Measurements from ENCODE around the gene SLC27A3. TPM values are rescaled to one million over a fixed set of nuclear protein-coding genes. Genes with fewer than 3 reads are reported as not detected.

The SLC27A3 gene
- total and polyA plus RNA-seq, 2 of the 8 experiments (the other 6 are each of a cell fraction or from before 2014, with no cell fraction given) = 39.1 to 40.1 TPM

GRCh38 chr1:153805886-153806719 is 30.9 kb downstream of the SLC27A3 start:
- DNase-seq (ENCODE audit: low read depth in 1 of 2, low spot score in 2 of 2) (no peak), FAIRE-seq (no peak)
- Histone ChIP-seq H4K20me1 (replicated peaks in 1 of 2; ENCODE audit: control insufficient read depth in 1 of 2, insufficient read depth in 2 of 2, low read length in 2 of 2) (peaks cover 0 to 5% of the 10 kb centered on the region in 2 experiments), H2BK15ac (ENCODE audit: low read length) (no peak overlapping the region), H2AFZ (ENCODE audit: low read length) (no peak overlapping the region), H3K79me1 (ENCODE audit: low read depth, low read length) (0 out of 2 replicates have a peak, but pooled peaks cover 2% of the 10 kb centered on the region), H4K91ac (replicated peaks; ENCODE audit: insufficient read length, low read length) (no peak overlapping the region), H3K4me2 (ENCODE audit: insufficient read depth in 1 of 2, low read depth in 2 of 2, low read length in 2 of 2) (no peak overlapping the region), H2BK12ac (ENCODE audit: low read depth, low read length) (no peak overlapping the region), H3K9me3 (ENCODE audit: insufficient read depth in 2 of 2, low read depth in 1 of 2, low read length in 1 of 2) (no peaks in the 10 kb centered on the region), H2AK5ac (ENCODE audit: low read depth, low read length) (no peak overlapping the region), H4K5ac (ENCODE audit: insufficient read length, low read depth, low read length) (no peak overlapping the region), H3K18ac (ENCODE audit: extremely low read depth, low read length) (no peak overlapping the region), H3K14ac (ENCODE audit: insufficient read length) (no peak overlapping the region), H3K56ac (replicated peaks; ENCODE audit: insufficient read length, low read depth, low read length) (no peak overlapping the region), H3K23me2 (ENCODE audit: low read depth, low read length) (no peaks in the 10 kb centered on the region), H3K9ac (replicated peaks in 1 of 4; ENCODE audit: extremely low read depth in 1 of 4, low read depth in 3 of 4, low read length in 3 of 4) (no peak overlapping the region), H2BK20ac (ENCODE audit: low read length) (no peak overlapping the region), H3K27me3 (replicated peaks in 1 of 4; ENCODE audit: control insufficient read depth in 3 of 4, extremely low read depth in 1 of 4, insufficient read depth in 3 of 4, low read length in 3 of 4) (no peaks in the 10 kb centered on the region), H3K27ac (ENCODE audit: low read depth, low read length) (no peak overlapping the region), H3K4ac (replicated peaks; ENCODE audit: insufficient read length, low read depth, low read length) (no peak overlapping the region), H3K23ac (ENCODE audit: insufficient read length) (no peak overlapping the region), H4K8ac (ENCODE audit: extremely low read depth, insufficient read depth, low read length) (no peak overlapping the region), H3K4me1 (replicated peaks in 1 of 4; ENCODE audit: control insufficient read depth in 3 of 4, insufficient read depth in 4 of 4, low read length in 3 of 4) (no peaks in the 10 kb centered on the region), H2BK120ac (replicated peaks; ENCODE audit: low read depth, low read length) (no peak overlapping the region), H3K4me3 (ENCODE audit: extremely low read depth in 1 of 4, insufficient read depth in 2 of 4, low read depth in 3 of 4, low read length in 4 of 4) (no peak overlapping the region), H3K36me3 (ENCODE audit: control insufficient read depth in 2 of 4, insufficient read depth in 4 of 4, low read length in 3 of 4) (peaks cover 3 to 23% (median 18%) of the 10 kb centered on the region in 4 experiments; a peak in 7 of 8 replicates), H3K79me2 (ENCODE audit: control insufficient read depth in 1 of 2, insufficient read depth in 2 of 2, low read length in 2 of 2) (no peaks in the 10 kb centered on the region), H2BK5ac (ENCODE audit: low read depth, low read length) (no peak overlapping the region)
- POLR2A ChIA-PET (ENCODE audit: partially characterized antibody) = interaction anchor here (0.8 to 15.1 kb wide), 6 partner anchors 10 to 187 kb away, joined by 3 to 153 read pairs (median 4); partner anchors contain the start of genes CREB3L4 and RPS27
- CTCF ChIA-PET (ENCODE audit: partially characterized antibody) = interaction anchor here (0.7 to 3.2 kb wide), 9 partner anchors 8 to 1843 kb away, joined by 3 to 16 read pairs (median 3); no protein-coding TSS in a partner anchor
- WGBS, 2 experiments (ENCODE audit: extremely low coverage in 1 of 2, insufficient coverage in 1 of 2, insufficient read length in 1 of 2, insufficient replicate concordance in 2 of 2, low coverage in 1 of 2, low lambda C conversion rate in 2 of 2, missing lambda C conversion rate in 1 of 2) = 92% methylated on average over 9 of the region's 11 CpGs; no CpG with 5 or more reads in 1 of the 2 experiments
- TF ChIP-seq HDAC6 (IDR thresholded peaks at IDR 0.05; ENCODE audit: low read depth, low read length) (no peak), RAD21 (IDR thresholded peaks at IDR 0.05 in 1 of 2, conservative IDR thresholded peaks at IDR 0.05 in 1 of 2; ENCODE audit: low read depth in 2 of 2, low read length in 2 of 2) (no peak), YY1 (IDR thresholded peaks at IDR 0.05; ENCODE audit: low read depth, low read length) (no peak), SIX5 (IDR thresholded peaks at IDR 0.05; ENCODE audit: low read depth, low read length) (no peak), EGR1 (IDR thresholded peaks at IDR 0.05; ENCODE audit: borderline replicate concordance, low read depth, low read length) (no peak), CEBPB (IDR thresholded peaks at IDR 0.05; ENCODE audit: low read depth, low read length) (no peak), KDM5A (IDR thresholded peaks at IDR 0.05; ENCODE audit: low read length) (no peak), TBP (IDR thresholded peaks at IDR 0.05; ENCODE audit: low read depth, low read length) (no peak), BRCA1 (IDR thresholded peaks at IDR 0.05; ENCODE audit: low read depth, low read length) (no peak), NRF1 (IDR thresholded peaks at IDR 0.05; ENCODE audit: low read depth, low read length) (no peak), SP1 (IDR thresholded peaks at IDR 0.05; ENCODE audit: low read depth, low read length) (no peak), SAP30 (IDR thresholded peaks at IDR 0.05; ENCODE audit: insufficient read depth, insufficient replicate concordance, low read length) (no peak)

Data from H1 (cell line).